GM06990 (cell line): ENCODE measurements around the gene PITX2.

Experiments
- DNase-seq: peaks from one replicate; pipeline ENCODE4 v3.0.0-alpha.2; 2011; ENCODE audit not compliant: insufficient read length; ENCODE audit errors: extremely low read depth
- H3K27me3 ChIP-seq: replicated peaks from 2 replicates; pipeline ENCODE4 v1.6.0; 2011; ENCODE audit warnings: low read length; ENCODE audit not compliant: control insufficient read depth, insufficient read depth
- H3K36me3 ChIP-seq: 2 replicates; pipeline ENCODE4 v1.5.1; 2011; ENCODE audit warnings: low read length; ENCODE audit not compliant: control insufficient read depth, insufficient read depth
- H3K4me3 ChIP-seq: replicated peaks from 2 replicates; pipeline ENCODE4 v1.5.1; 2011; ENCODE audit warnings: low read depth, mild to moderate bottlenecking, control low read depth, low read length
- TF ChIP-seq, protein P1 (sequence below): IDR thresholded peaks from 2 replicates; pipeline ENCODE4 v1.5.1; 2011; ENCODE audit warnings: low read length, control low read depth, mild to moderate bottlenecking, inconsistent platforms; ENCODE audit not compliant: insufficient read depth, poor library complexity, severe bottlenecking

PITX2 gene

GRCh38 chr4:110631584-110632505 is 9.0 kb upstream of the PITX2 start:
- H3K36me3 ChIP-seq: no peaks in the 10 kb centered on the region
- H3K27me3 ChIP-seq: peaks cover 3% of the 10 kb centered on the region
- TF ChIP-seq, protein P1, sequence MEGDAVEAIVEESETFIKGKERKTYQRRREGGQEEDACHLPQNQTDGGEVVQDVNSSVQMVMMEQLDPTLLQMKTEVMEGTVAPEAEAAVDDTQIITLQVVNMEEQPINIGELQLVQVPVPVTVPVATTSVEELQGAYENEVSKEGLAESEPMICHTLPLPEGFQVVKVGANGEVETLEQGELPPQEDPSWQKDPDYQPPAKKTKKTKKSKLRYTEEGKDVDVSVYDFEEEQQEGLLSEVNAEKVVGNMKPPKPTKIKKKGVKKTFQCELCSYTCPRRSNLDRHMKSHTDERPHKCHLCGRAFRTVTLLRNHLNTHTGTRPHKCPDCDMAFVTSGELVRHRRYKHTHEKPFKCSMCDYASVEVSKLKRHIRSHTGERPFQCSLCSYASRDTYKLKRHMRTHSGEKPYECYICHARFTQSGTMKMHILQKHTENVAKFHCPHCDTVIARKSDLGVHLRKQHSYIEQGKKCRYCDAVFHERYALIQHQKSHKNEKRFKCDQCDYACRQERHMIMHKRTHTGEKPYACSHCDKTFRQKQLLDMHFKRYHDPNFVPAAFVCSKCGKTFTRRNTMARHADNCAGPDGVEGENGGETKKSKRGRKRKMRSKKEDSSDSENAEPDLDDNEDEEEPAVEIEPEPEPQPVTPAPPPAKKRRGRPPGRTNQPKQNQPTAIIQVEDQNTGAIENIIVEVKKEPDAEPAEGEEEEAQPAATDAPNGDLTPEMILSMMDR: peak; percentile 72
- no peak overlapping the region for H3K4me3 ChIP-seq
- peak; percentile 62 for DNase-seq

DNA sequence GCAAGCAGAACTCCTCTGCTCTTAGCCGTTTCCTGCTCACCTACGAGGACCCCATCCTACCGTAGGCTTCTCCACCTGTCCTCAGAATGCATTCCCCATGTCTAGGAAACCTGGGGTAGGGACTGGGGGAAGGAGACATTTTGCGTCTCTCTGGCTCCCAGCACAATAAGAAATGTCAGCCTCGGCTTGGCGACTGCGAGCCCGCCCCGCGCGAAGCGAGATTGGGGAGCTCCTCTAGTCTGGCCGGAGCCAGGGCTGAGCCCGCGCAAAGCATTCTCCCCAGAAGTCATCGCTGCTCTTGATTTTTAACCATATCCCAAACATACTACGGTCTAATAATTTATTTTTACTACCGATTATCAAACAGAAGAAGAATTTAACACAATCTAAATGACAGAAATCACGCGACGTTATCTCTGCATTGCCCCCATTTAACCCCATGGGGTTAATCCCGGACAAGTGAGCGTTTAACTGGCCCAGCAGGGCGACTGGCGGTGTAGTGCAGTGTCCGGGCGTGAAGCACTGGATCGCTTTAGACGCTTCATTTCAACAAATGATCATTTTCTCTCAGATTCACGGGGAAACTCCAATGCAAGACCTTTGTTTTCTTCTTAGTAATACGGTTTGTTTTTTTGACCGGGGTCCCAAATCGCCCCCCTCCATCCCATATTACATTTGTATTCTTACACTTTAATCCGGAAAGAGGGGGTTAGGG is 8.0 kb upstream of the PITX2 start:
- H3K4me3 ChIP-seq: no peak overlapping the region
- H3K36me3 ChIP-seq: no peaks in the 10 kb centered on the region
- TF ChIP-seq, protein P1: no peak
- peaks cover 3% of the 10 kb centered on the region for H3K27me3 ChIP-seq
- DNase-seq: no peak

DNA sequence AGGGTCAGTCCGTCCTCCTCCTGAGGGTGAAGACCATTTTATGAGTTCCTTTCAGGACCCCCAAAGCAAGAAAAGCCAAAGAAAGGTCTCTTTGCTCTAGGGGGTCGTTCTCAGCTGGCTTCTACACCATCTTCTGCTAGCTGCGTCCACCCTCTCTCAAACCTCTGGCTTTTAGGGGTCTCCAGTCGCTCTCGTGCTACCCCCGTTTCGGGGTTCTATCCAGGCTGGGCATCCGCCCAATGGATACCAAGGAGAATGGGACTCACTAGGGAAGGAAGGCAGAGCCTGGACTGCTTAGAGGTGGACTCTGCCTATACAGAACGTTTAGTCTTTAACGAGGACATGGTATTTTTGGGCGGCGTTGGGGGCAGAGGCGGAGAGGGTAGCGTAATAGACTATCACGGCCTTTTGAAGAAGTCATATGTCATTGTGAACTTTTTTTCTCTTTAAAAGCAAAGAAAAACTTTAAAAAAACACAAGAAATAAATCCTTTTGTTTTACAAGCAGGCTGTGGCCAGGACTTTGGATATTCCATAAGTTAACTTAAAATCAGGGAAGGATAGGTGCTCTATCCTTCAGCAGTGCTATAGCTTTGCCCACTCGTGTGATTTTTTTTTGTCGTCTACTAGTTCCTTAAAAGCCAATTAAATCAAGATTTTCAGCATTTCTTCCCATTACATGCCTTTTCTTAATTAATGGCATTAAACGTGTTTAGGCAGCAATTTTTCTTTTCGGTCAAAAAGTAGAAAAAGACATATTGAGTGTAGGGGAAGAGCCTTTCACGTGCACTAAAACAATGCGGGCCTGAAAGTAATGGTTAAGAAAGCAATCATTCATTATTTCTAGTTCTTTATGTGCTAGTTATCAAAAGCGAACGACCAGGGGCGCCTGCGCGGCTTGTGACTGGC is 7.2 kb upstream of the PITX2 start:
- TF ChIP-seq, protein P1: no peak
- DNase-seq: no peak
- Histone ChIP-seq H3K4me3 (no peak overlapping the region), H3K36me3 (no peaks in the 10 kb centered on the region), H3K27me3 (peaks cover 3% of the 10 kb centered on the region)

- TF ChIP-seq, protein P1: no peak
- no peak for DNase-seq
- peaks cover 3% of the 10 kb centered on the region for H3K27me3 ChIP-seq
- no peak overlapping the region for H3K4me3 ChIP-seq
- no peaks in the 10 kb centered on the region for H3K36me3 ChIP-seq
Measured at GRCh38 chr4:110629214-110629754, 6.4 kb upstream of the PITX2 start.

DNA sequence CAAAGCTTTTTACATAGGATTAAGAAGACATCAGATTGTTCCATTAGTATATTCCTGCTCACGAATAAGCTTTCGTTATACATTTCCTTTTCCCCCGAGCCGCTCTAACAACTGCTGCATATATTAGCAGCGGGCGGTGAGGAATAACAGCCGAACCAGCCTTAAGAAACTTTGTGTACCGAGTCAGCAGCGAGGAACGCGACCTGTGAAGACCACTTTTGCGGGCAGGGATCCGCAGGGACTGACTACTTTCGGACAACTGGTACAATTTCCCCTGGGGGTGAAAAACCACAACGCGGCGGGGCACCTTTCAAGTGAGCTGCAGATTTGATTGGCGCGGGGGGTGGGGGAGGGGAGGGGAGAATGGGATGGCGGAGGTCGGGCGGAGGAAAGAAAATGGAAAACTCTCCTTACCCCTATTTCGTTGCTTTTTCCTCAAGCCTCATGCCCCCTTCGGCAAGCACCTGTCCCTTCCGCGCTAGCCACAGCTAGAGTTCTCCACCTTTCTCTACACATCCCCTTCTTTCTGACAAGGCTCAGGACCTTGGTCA is 5.9 kb upstream of the PITX2 start:
- peaks cover 3% of the 10 kb centered on the region for H3K27me3 ChIP-seq
- H3K4me3 ChIP-seq: no peak overlapping the region

More for the DNA sequence above, 5.9 kb upstream of the PITX2 start:
- DNase-seq: no peak
- TF ChIP-seq, protein P1: no peak
- no peaks in the 10 kb centered on the region for H3K36me3 ChIP-seq
